ENCODE data around the gene MAN2C1. TPM values are rescaled to one million over a fixed set of nuclear protein-coding genes. Genes with fewer than 3 reads are reported as not detected.

The MAN2C1 gene
- total and polyA plus RNA-seq, 9 of the 15 experiments (the other 6 are each of a cell fraction or from before 2014, with no cell fraction given) = 2.0 to 141 (median 39.9) TPM

DNA sequence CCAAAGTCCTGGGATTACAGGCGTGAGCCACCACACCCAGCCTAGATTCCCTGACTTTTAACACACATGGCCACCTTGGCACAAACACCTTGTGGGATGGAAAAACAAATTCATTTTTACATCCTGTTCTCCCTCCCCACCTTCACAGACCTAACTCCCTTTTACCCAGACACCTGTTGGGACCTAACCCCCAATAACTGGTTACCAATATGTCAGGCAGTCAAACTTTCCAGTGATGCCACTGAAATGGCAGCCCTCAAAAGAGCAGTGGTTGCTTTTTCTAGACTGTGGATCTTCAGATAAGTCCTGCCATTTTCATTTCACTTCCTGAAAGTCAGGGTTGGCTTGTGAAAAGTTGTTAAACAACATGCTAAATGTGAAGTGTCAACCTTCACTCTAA lies 48.2 kb upstream of the MAN2C1 start:
- no peaks in the 10 kb centered on the region for H3K9me1 ChIP-seq (ENCODE audit: control insufficient read depth, insufficient read depth, low read length)
- BruUV-seq (replicated peaks) = no TSS peak

More for the DNA sequence above, 48.2 kb upstream of the MAN2C1 start:
- CTCF ChIA-PET (ENCODE audit: low intra/inter-chr PET ratio) = no interaction called here
- DNase-seq (ENCODE audit: extremely low read depth in 1 of 4, low spot score in 3 of 4) = no peak
- Histone ChIP-seq H4K20me1 (replicated peaks; ENCODE audit: control insufficient read depth, insufficient read depth, low read length) (peaks cover 3% of the 10 kb centered on the region; the same call in 1 of the 2 replicates), H3K4me1 (replicated peaks in 1 of 2; ENCODE audit: control insufficient read depth in 2 of 2, insufficient read depth in 2 of 2, low read length in 2 of 2) (no peaks in the 10 kb centered on the region), H3K27me3 (ENCODE audit: control insufficient read depth in 2 of 2, insufficient read depth in 2 of 2, low read length in 2 of 2) (no peaks in the 10 kb centered on the region), H3K4me2 (ENCODE audit: insufficient read depth, low read length) (no peak overlapping the region), H3K27ac (ENCODE audit: extremely low read depth, low read depth, low read length) (no peak overlapping the region), H3K79me2 (ENCODE audit: control insufficient read depth, insufficient read depth, low read length) (peaks cover 6% of the 10 kb centered on the region; the same call in 1 of the 3 replicates), H3K9me3 (replicated peaks; ENCODE audit: control insufficient read depth, insufficient read depth, low read depth, low read length) (no peaks in the 10 kb centered on the region), H3K9ac (ENCODE audit: insufficient read depth in 1 of 2, low read depth in 2 of 2, low read length in 2 of 2) (no peak overlapping the region), H3K4me3 (no peak overlapping the region), H3K36me3 (ENCODE audit: control insufficient read depth, insufficient read depth, low read length) (peaks cover 68% of the 10 kb centered on the region), H2AFZ (ENCODE audit: low read depth, low read length) (no peak overlapping the region)
- TF ChIP-seq FOXK1 (CRISPR knock-in tag; IDR thresholded peaks at IDR 0.05; ENCODE audit: borderline replicate concordance) = no peak
- no peak for TF ChIP-seq ZNF696 (CRISPR knock-in tag; conservative IDR thresholded peaks at IDR 0.05)
- no peak for TF ChIP-seq ZBTB7A (IDR thresholded peaks at IDR 0.05; ENCODE audit: borderline replicate concordance, control insufficient read depth, low read depth, low read length)
- TF ChIP-seq SP1 (CRISPR knock-in tag; IDR thresholded peaks at IDR 0.05) = no peak
- TF ChIP-seq TAL1 (IDR thresholded peaks at IDR 0.05) = no peak
- TF ChIP-seq FOXJ3 (CRISPR knock-in tag; IDR thresholded peaks at IDR 0.05) = no peak
- TF ChIP-seq, protein P1, sequence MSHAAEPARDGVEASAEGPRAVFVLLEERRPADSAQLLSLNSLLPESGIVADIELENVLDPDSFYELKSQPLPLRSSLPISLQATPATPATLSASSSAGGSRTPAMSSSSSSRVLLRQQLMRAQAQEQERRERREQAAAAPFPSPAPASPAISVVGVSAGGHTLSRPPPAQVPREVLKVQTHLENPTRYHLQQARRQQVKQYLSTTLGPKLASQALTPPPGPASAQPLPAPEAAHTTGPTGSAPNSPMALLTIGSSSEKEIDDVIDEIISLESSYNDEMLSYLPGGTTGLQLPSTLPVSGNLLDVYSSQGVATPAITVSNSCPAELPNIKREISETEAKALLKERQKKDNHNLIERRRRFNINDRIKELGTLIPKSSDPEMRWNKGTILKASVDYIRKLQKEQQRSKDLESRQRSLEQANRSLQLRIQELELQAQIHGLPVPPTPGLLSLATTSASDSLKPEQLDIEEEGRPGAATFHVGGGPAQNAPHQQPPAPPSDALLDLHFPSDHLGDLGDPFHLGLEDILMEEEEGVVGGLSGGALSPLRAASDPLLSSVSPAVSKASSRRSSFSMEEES (CRISPR knock-in tag; IDR thresholded peaks at IDR 0.05) = no peak
- TF ChIP-seq SLC30A9 (CRISPR knock-in tag; IDR thresholded peaks at IDR 0.05) = no peak
- TF ChIP-seq GATA2 (CRISPR knock-in tag; IDR thresholded peaks at IDR 0.05) = no peak
- TF ChIP-seq TRIM28 (IDR thresholded peaks at IDR 0.05) = no peak
- TF ChIP-seq IFI16 (CRISPR knock-in tag; IDR thresholded peaks at IDR 0.05) = no peak
- no peak for TF ChIP-seq ZNF764 (CRISPR knock-in tag; IDR thresholded peaks at IDR 0.05; ENCODE audit: low read depth)
- TF ChIP-seq MED1 (CRISPR knock-in tag; IDR thresholded peaks at IDR 0.05; ENCODE audit: borderline replicate concordance) = no peak
- no peak for TF ChIP-seq MEF2A (IDR thresholded peaks at IDR 0.05; ENCODE audit: control insufficient read depth, low read depth, low read length)
- no peak for TF ChIP-seq MBD2 (IDR thresholded peaks at IDR 0.05; ENCODE audit: borderline replicate concordance, low read depth)
- no peak for TF ChIP-seq ATF1 (CRISPR knock-in tag; IDR thresholded peaks at IDR 0.05)
- TF ChIP-seq ATF1 (tag; IDR thresholded peaks at IDR 0.05) = no peak
- no peak for TF ChIP-seq RUNX1 (IDR thresholded peaks at IDR 0.05; ENCODE audit: low read depth)
- no peak for TF ChIP-seq POLR2G (IDR thresholded peaks at IDR 0.05; ENCODE audit: low read depth, low read length)
- TF ChIP-seq PHB (CRISPR knock-in tag; IDR thresholded peaks at IDR 0.05) = no peak
- in situ Hi-C loops (cut with MboI) (no loop called here), intact Hi-C loops (cut with micrococcal nuclease) (no loop called here)
- FAIRE-seq = no peak
- no peak for ATAC-seq
- POLR2A ChIA-PET = interaction anchor here (0.6 to 0.9 kb wide), 3 partner anchors 34 to 185 kb away, joined by 3 to 4 read pairs (median 3); no protein-coding TSS in a partner anchor
- 100% methylated on average over 1 of the region's 1 CpG for WGBS (ENCODE audit: insufficient coverage, low coverage, missing lambda C conversion rate)
